GM13977 (cell line): Measurements from ENCODE around the gene RND2.

Experiments used
- DNase-seq: peaks from one replicate; pipeline ENCODE4 v3.0.0; 2012; ENCODE audit warnings: low spot score
- in situ Hi-C: fragments of 300-500 bp; cut with MboI; formaldehyde crosslinking; loops from one replicate; pipeline ENCODE4 v1.12.0; 2022; ENCODE audit warnings: low sequenced_read_pairs, low pct_unique_long_range_greater_than_20kb, mixed read lengths, inconsistent platforms; ENCODE audit not compliant: unreplicated experiment
- TF ChIP-seq, protein P1 (sequence below): IDR thresholded peaks from 2 replicates; pipeline ENCODE4 v1.5.1; 2012; ENCODE audit warnings: mild to moderate bottlenecking, control low read depth; ENCODE audit not compliant: insufficient read depth; ENCODE audit errors: extremely low read depth, missing control alignments

The RND2 gene

DNA sequence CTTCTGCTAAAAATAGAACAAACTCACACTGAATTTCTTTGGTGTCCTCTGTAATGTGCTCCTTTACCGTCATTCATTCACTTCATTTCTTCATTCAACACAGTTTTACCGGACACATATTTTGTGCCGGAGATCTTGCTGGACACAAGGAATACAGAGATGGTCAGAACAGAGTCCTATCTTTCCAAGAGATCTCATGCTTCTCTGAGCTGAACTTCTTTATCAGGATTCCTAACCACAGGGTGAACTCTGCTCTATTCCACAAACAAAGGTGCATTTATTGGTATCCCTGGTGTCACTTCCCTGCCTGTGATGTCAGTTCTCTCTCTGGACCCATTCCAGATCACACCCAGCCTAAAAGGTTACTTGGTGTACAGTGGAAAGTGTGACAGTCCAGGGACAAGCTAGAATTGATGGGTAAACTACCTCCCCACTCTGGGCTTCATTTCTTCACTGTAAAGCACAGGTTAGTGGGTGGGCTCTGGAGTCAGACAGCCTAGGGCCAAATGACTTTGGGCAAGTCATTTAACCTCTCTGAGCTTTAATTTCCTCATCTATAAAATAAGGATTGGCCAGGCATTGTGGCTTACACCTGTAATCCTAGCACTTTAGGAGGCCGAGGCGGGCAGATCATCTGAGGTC lies 14.2 kb upstream of the RND2 start:
- no peak for DNase-seq
- in situ Hi-C loops: no loop called here
- TF ChIP-seq, protein P1, sequence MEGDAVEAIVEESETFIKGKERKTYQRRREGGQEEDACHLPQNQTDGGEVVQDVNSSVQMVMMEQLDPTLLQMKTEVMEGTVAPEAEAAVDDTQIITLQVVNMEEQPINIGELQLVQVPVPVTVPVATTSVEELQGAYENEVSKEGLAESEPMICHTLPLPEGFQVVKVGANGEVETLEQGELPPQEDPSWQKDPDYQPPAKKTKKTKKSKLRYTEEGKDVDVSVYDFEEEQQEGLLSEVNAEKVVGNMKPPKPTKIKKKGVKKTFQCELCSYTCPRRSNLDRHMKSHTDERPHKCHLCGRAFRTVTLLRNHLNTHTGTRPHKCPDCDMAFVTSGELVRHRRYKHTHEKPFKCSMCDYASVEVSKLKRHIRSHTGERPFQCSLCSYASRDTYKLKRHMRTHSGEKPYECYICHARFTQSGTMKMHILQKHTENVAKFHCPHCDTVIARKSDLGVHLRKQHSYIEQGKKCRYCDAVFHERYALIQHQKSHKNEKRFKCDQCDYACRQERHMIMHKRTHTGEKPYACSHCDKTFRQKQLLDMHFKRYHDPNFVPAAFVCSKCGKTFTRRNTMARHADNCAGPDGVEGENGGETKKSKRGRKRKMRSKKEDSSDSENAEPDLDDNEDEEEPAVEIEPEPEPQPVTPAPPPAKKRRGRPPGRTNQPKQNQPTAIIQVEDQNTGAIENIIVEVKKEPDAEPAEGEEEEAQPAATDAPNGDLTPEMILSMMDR: no peak

- DNase-seq: no peak
- in situ Hi-C loops: no loop called here
- TF ChIP-seq, protein P1: no peak
Observed at GRCh38 chr17:43011728-43012472, 13.1 kb upstream of the RND2 start.

DNA sequence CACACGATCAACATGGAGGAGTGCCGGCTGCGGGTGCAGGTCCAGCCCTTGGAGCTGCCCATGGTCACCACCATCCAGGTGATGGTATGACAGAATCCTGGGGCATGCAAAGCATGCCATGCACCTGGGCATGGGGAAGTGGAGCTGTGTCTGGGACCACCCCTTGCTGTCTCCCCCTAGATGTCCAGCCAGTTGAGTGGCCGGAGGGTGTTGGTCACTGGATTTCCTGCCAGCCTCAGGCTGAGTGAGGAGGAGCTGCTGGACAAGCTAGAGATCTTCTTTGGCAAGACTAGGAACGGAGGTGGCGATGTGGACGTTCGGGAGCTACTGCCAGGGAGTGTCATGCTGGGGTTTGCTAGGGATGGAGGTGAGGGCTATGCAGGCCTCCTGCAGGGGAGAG lies 11.7 kb upstream of the RND2 start:
- TF ChIP-seq, protein P1: no peak
- no peak for DNase-seq
- in situ Hi-C loops: no loop called here

DNA sequence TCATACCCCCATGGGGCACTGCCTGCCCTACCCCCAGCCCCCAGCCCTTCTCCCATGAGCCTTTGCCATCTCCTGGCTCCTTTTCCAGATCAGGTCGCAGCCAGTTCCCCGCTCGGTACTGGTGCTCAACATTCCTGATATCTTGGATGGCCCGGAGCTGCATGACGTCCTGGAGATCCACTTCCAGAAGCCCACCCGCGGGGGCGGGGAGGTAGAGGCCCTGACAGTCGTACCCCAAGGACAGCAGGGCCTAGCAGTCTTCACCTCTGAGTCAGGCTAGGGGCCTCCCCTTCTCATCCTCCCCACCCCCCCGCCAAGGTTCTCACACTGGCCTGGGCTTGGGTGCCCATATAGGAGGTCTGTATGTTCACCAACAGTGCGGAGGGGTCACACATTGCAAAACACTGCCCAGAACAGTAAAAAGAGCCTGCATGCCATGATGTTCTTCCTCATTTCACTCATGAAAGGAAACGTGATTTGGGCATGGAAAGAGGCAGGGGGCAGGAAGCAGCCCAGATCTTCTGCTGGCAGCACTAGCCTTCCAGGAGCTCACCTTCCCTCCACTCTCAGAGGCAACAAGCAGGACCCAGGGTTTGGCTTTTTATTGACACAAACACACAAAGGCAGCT lies 10.9 kb upstream of the RND2 start:
- in situ Hi-C loops: no loop called here
- no peak for DNase-seq
- TF ChIP-seq, protein P1: no peak

- in situ Hi-C loops: no loop called here
- TF ChIP-seq, protein P1: no peak
- DNase-seq: no peak
Observed at GRCh38 chr17:43014649-43015542, 10.1 kb upstream of the RND2 start.

DNA sequence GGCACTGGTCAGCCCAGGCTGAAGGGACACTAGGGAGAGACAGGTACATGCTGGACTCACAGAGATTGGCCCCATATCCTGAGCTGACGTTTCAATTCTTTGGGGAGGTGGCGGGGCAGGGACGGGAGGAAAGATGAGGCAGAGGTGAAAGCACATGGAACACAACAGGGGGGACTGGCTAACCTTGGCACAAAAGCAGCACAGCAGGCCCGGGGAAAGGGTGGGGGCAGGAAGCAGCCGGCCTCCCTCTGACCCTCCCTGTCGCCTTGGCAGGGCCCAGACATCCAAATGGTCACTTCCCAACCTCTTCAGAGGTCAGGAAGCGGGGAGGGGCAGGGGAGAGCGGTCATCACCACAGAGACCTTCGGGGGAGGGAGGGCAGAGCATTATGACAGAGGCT lies 9.5 kb upstream of the RND2 start:
- DNase-seq: no peak
- TF ChIP-seq, protein P1: no peak
- in situ Hi-C loops: no loop called here
